ENCODE results near the gene POLR3G. TPM values are rescaled to one million over a fixed set of nuclear protein-coding genes. Genes with fewer than 3 reads are reported as not detected.

The POLR3G gene
- total RNA-seq, 2 experiments from 2014 or later, result 9.9 to 12.9 TPM

- CTCF ChIA-PET (ENCODE audit: unreplicated experiment), result no interaction called here
- no peak overlapping the region for H3K4me3 ChIP-seq (ENCODE audit: low read depth, low read length, poor library complexity, severe bottlenecking)
- H3K79me2 ChIP-seq (ENCODE audit: insufficient read depth, low read depth, low read length), result no peaks in the 10 kb centered on the region
- no peak overlapping the region for H3K27ac ChIP-seq (ENCODE audit: low read depth, low read length, poor library complexity, severe bottlenecking)
- H3K9me2 ChIP-seq (ENCODE audit: insufficient read depth, low read length), result no peaks in the 10 kb centered on the region
- no peak overlapping the region for H3K4me2 ChIP-seq (ENCODE audit: low read length)
- H3K36me3 ChIP-seq (ENCODE audit: insufficient read depth, low read length), result no peaks in the 10 kb centered on the region
- no peaks in the 10 kb centered on the region for H3K9me3 ChIP-seq (ENCODE audit: low read length)
- no peak overlapping the region for H2AFZ ChIP-seq (ENCODE audit: low read length)
- no peaks in the 10 kb centered on the region for H3K4me1 ChIP-seq (ENCODE audit: insufficient read depth, low read length, poor library complexity, severe bottlenecking)
- no peaks in the 10 kb centered on the region for H4K20me1 ChIP-seq (ENCODE audit: insufficient read depth, low read length)
- BruUV-seq (replicated peaks), result no TSS peak
- POLR2A ChIA-PET, result no interaction called here
- intact Hi-C loops (cut with micrococcal nuclease; ENCODE audit: unreplicated experiment), result no loop called here
- no peak for DNase-seq (ENCODE audit: low spot score)
- TF ChIP-seq CTCF (conservative IDR thresholded peaks at IDR 0.05; ENCODE audit: low read length), result no peak
- TF ChIP-seq EZH2phosphoT487 (IDR thresholded peaks at IDR 0.05; ENCODE audit: borderline replicate concordance, low read depth, low read length), result no peak
These were observed 86.1 kb downstream of the POLR3G start for GRCh38 chr5:90560771-90561170.

GRCh38 chr5:90561766-90562165 is 87.1 kb downstream of the POLR3G start:
- Histone ChIP-seq H2AFZ (ENCODE audit: low read length) (no peak overlapping the region), H3K4me1 (ENCODE audit: insufficient read depth, low read length, poor library complexity, severe bottlenecking) (no peaks in the 10 kb centered on the region), H4K20me1 (ENCODE audit: insufficient read depth, low read length) (no peaks in the 10 kb centered on the region), H3K79me2 (ENCODE audit: insufficient read depth, low read depth, low read length) (no peaks in the 10 kb centered on the region), H3K9me3 (ENCODE audit: low read length) (no peaks in the 10 kb centered on the region), H3K36me3 (ENCODE audit: insufficient read depth, low read length) (no peaks in the 10 kb centered on the region), H3K27ac (ENCODE audit: low read depth, low read length, poor library complexity, severe bottlenecking) (no peak overlapping the region), H3K4me3 (ENCODE audit: low read depth, low read length, poor library complexity, severe bottlenecking) (no peak overlapping the region), H3K9me2 (ENCODE audit: insufficient read depth, low read length) (no peaks in the 10 kb centered on the region), H3K4me2 (ENCODE audit: low read length) (no peak overlapping the region)
- intact Hi-C loops (cut with micrococcal nuclease; ENCODE audit: unreplicated experiment), result no loop called here
- BruUV-seq (replicated peaks), result no TSS peak
- no peak for DNase-seq (ENCODE audit: low spot score)
- ChIA-PET POLR2A (no interaction called here), CTCF (ENCODE audit: unreplicated experiment) (no interaction called here)
- TF ChIP-seq CTCF (conservative IDR thresholded peaks at IDR 0.05; ENCODE audit: low read length), result no peak
- no peak for TF ChIP-seq EZH2phosphoT487 (IDR thresholded peaks at IDR 0.05; ENCODE audit: borderline replicate concordance, low read depth, low read length)

DNA sequence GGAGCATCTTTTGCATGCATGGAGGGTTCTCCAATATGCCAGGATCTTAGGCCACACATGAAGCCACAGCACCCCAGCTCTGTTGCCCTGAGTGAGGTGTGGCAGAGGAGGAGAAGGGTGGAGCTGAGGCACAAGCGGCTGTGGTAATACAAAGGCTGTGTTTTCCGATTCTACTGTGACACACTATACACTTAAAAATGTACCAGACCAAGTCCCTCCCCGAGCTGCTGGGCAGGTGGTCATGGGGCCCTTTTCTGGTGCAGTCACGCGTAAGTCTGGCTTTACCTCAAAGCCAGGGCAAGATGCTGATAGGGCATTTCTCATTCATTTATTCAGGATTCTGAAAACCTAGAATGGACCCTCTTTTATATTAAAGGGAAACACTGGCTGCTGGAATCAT is 87.7 kb downstream of the POLR3G start:
- Histone ChIP-seq H3K4me3 (ENCODE audit: low read depth, low read length, poor library complexity, severe bottlenecking) (no peak overlapping the region), H3K79me2 (ENCODE audit: insufficient read depth, low read depth, low read length) (no peaks in the 10 kb centered on the region), H4K20me1 (ENCODE audit: insufficient read depth, low read length) (no peaks in the 10 kb centered on the region), H3K4me2 (ENCODE audit: low read length) (no peak overlapping the region), H2AFZ (ENCODE audit: low read length) (no peak overlapping the region), H3K27ac (ENCODE audit: low read depth, low read length, poor library complexity, severe bottlenecking) (no peak overlapping the region), H3K4me1 (ENCODE audit: insufficient read depth, low read length, poor library complexity, severe bottlenecking) (no peaks in the 10 kb centered on the region), H3K36me3 (ENCODE audit: insufficient read depth, low read length) (no peaks in the 10 kb centered on the region), H3K9me2 (ENCODE audit: insufficient read depth, low read length) (no peaks in the 10 kb centered on the region), H3K9me3 (ENCODE audit: low read length) (no peaks in the 10 kb centered on the region)
- POLR2A ChIA-PET, result no interaction called here
- CTCF ChIA-PET (ENCODE audit: unreplicated experiment), result no interaction called here
- BruUV-seq (replicated peaks), result no TSS peak
- intact Hi-C loops (cut with micrococcal nuclease; ENCODE audit: unreplicated experiment), result no loop called here
- no peak for DNase-seq (ENCODE audit: low spot score)
- no peak for TF ChIP-seq CTCF (conservative IDR thresholded peaks at IDR 0.05; ENCODE audit: low read length)
